SH-SY5Y (cell line): ENCODE measurements around the gene KCNF1.

Source experiments
- GATA2 ChIP-seq: IDR thresholded peaks from 2 replicates; pipeline ENCODE4 v1.6.1; 2011; ENCODE audit warnings: mild to moderate bottlenecking, low read depth, low read length
- GATA3 ChIP-seq: IDR thresholded peaks from 2 replicates; pipeline ENCODE4 v1.6.1; 2011; ENCODE audit warnings: low read depth, mild to moderate bottlenecking, low read length, moderate library complexity

DNA sequence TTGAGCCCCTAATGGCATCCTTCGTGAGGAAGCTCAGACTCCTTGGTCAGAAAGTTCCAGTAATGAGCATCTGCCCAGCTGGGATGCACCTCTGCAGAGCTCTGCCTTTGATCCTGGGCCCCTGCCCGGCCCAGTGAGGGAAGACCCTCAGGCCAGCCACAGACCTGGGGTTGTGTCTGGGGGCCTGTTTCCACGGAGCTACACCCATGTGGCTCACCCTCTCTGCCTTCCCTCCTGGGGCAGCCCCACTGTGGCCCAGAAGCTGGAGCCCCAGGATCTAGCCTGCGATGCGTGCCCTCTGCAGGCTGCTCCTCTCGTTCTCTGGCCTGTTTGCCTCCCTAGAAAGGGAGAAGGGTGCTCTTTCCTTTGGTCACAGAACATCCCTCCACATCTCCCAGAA is 9.8 kb downstream of the KCNF1 start:
- TF ChIP-seq GATA2 (no peak), GATA3 (no peak)
